Fibroblast of the aortic adventitia (primary cell): ENCODE results near the gene LIPE. TPM values are rescaled to one million over a fixed set of nuclear protein-coding genes. Genes with fewer than 3 reads are reported as not detected.

Experiments used
- DNase-seq: peaks from one replicate; pipeline ENCODE4 v3.0.0-alpha.2; 2010; ENCODE audit warnings: low read depth
- H3K4me3 ChIP-seq: 2 replicates; pipeline ENCODE4 v1.5.1; 2011; ENCODE audit warnings: low read depth, mild to moderate bottlenecking, control low read depth, low read length, moderate library complexity
- CTCF ChIP-seq: IDR thresholded peaks from 2 replicates; pipeline ENCODE4 v1.5.1; 2011; ENCODE audit warnings: mild to moderate bottlenecking, low read length, control low read depth, inconsistent platforms; ENCODE audit not compliant: insufficient read depth
- total RNA-seq: library from RNA; depleted of rRNA; stranded (reverse); fragments of >200 nt; gene quantifications from 2 replicates; pipeline ENCODE4 v1.2.3, GENCODE V29; 2012; ENCODE audit warnings: low replicate concordance

The LIPE gene
- total RNA-seq, 1 donor: 1.6 TPM

GRCh38 chr19:42433503-42434260, 6.5 kb upstream of the LIPE start:
- no peak overlapping the region for H3K4me3 ChIP-seq
- DNase-seq: peak; percentile 52
- TF ChIP-seq CTCF: peak; percentile 59

- H3K4me3 ChIP-seq: no peak overlapping the region
- TF ChIP-seq CTCF: no peak
- no peak for DNase-seq
Observed at GRCh38 chr19:42431486-42431885, 4.3 kb upstream of the LIPE start.

GRCh38 chr19:42428676-42429075, 1.5 kb upstream of the LIPE start:
- no peak overlapping the region for H3K4me3 ChIP-seq
- TF ChIP-seq CTCF: no peak
- no peak for DNase-seq

GRCh38 chr19:42426643-42427042, 545 bp downstream of the LIPE start:
- no peak for DNase-seq
- TF ChIP-seq CTCF: no peak

GRCh38 chr19:42424712-42425131, 2.5 kb downstream of the LIPE start:
- no peak overlapping the region for H3K4me3 ChIP-seq
- no peak for TF ChIP-seq CTCF
- DNase-seq: no peak

More at GRCh38 chr19:42426643-42427042, 545 bp downstream of the LIPE start:
- no peak overlapping the region for H3K4me3 ChIP-seq

- H3K4me3 ChIP-seq: no peak overlapping the region
- DNase-seq: no peak
Observed at GRCh38 chr19:42424345-42424707, 2.9 kb downstream of the LIPE start.

More at GRCh38 chr19:42424345-42424707, 2.9 kb downstream of the LIPE start:
- TF ChIP-seq CTCF: no peak
